Pulmonary artery endothelial cell (primary cell): ENCODE results near the gene UBE2D4. TPM values are rescaled to one million over a fixed set of nuclear protein-coding genes. Genes with fewer than 3 reads are reported as not detected.
A peak's percentile ranks its signal among the peaks of the same experiment; 100 is the strongest.

Experiments used
- DNase-seq: peaks from one replicate; pipeline ENCODE4 v3.0.0-alpha.2; 2011; ENCODE audit warnings: low read depth, low spot score
- total RNA-seq: library from RNA; depleted of rRNA; stranded (reverse); fragments of >200 nt; gene quantifications from 2 replicates; pipeline ENCODE4 v1.2.3, GENCODE V29; 2014

UBE2D4 gene
- total RNA-seq, 1 donor from 2014 or later: 8.0 TPM

- no peak for DNase-seq
These were observed 19.8 kb upstream of the UBE2D4 start, which contains the start of gene URGCP for GRCh38 chr7:43906331-43907010. URGCP (minus strand) TSS chr7:43906596; CDS start chr7:43906575, 21 bp downstream.

- DNase-seq: no peak
These were observed 11.4 kb upstream of the UBE2D4 start for GRCh38 chr7:43914795-43915194.

GRCh38 chr7:43915907-43916306 is 10.3 kb upstream of the UBE2D4 start:
- no peak for DNase-seq

- no peak for DNase-seq
These were observed 4.8 kb upstream of the UBE2D4 start for GRCh38 chr7:43921423-43921822.

GRCh38 chr7:43922726-43923125 is 3.5 kb upstream of the UBE2D4 start:
- DNase-seq: no peak

- no peak for DNase-seq
These were observed 525 bp downstream of the UBE2D4 start for GRCh38 chr7:43926798-43927123.

- DNase-seq: no peak
These were observed 1.6 kb downstream of the UBE2D4 start for GRCh38 chr7:43927810-43928209.

- DNase-seq: no peak
These were observed 3.6 kb downstream of the UBE2D4 start for GRCh38 chr7:43929529-43930457.

- DNase-seq: no peak
These were observed 5.1 kb downstream of the UBE2D4 start for GRCh38 chr7:43931346-43931745.

- DNase-seq: no peak
These were observed 7.8 kb downstream of the UBE2D4 start for GRCh38 chr7:43933902-43934560.

GRCh38 chr7:43937444-43937843 is 11.2 kb downstream of the UBE2D4 start:
- no peak for DNase-seq

- no peak for DNase-seq
These were observed 12.8 kb downstream of the UBE2D4 start for GRCh38 chr7:43938892-43939482.

- DNase-seq: no peak
These were observed 16.0 kb downstream of the UBE2D4 start for GRCh38 chr7:43942250-43942649.

- DNase-seq: no peak
These were observed 16.8 kb downstream of the UBE2D4 start for GRCh38 chr7:43942997-43943396.

- no peak for DNase-seq
These were observed 17.4 kb downstream of the UBE2D4 start for GRCh38 chr7:43943417-43944187.

GRCh38 chr7:43944286-43944685 is 18.1 kb downstream of the UBE2D4 start:
- no peak for DNase-seq

GRCh38 chr7:43952028-43952427 is 25.8 kb downstream of the UBE2D4 start:
- no peak for DNase-seq

- DNase-seq: no peak
These were observed 26.8 kb downstream of the UBE2D4 start for GRCh38 chr7:43953071-43953470.

- DNase-seq: peak; percentile 11
These were observed 28.4 kb downstream of the UBE2D4 start for GRCh38 chr7:43954524-43955228.

- DNase-seq: no peak
These were observed 29.8 kb downstream of the UBE2D4 start for GRCh38 chr7:43956027-43956426.
